Measurements from ENCODE around the gene SULT1E1. TPM values are rescaled to one million over a fixed set of nuclear protein-coding genes. Genes with fewer than 3 reads are reported as not detected.

The SULT1E1 gene
- total RNA-seq, 2 experiments from 2014 or later: not detected

GRCh38 chr4:69878250-69878649 lies 18.3 kb upstream of the SULT1E1 start:
- Histone ChIP-seq H3K27me3 (ENCODE audit: control insufficient read depth in 1 of 2, insufficient read depth in 2 of 2, low read length in 2 of 2) (no peaks in the 10 kb centered on the region), H3K4me3 (ENCODE audit: low read length) (no peak overlapping the region), H3K9me3 (ENCODE audit: control insufficient read depth in 1 of 2, insufficient read depth in 1 of 2, low read length in 2 of 2) (no peaks in the 10 kb centered on the region), H3K4me1 (ENCODE audit: insufficient read depth, low read length) (no peaks in the 10 kb centered on the region), H3K27ac (ENCODE audit: low read depth in 1 of 2, low read length in 2 of 2) (no peak overlapping the region), H3K36me3 (ENCODE audit: insufficient read depth, low read length) (no peaks in the 10 kb centered on the region)
- intact Hi-C loops (cut with DNase I, micrococcal nuclease): no loop called here
- TF ChIP-seq CTCF (IDR thresholded peaks at IDR 0.05): no peak
- POLR2A ChIA-PET: no interaction called here
- Mint-ChIP-seq H3K27me3 (peaks cover 4% of the 10 kb centered on the region), H3K27ac (no peak overlapping the region), H3K4me1 (ENCODE audit: low read depth) (no peaks in the 10 kb centered on the region), H3K9me3 (no peaks in the 10 kb centered on the region), H3K36me3 (ENCODE audit: low read depth) (no peaks in the 10 kb centered on the region), H3K4me3 (no peak overlapping the region)
- ATAC-seq (ENCODE audit: poor library complexity) (no peak), DNase-seq (no peak)
- CTCF ChIA-PET: no interaction called here

- no peak overlapping the region for H3K4me3 Mint-ChIP-seq
- peaks cover 4% of the 10 kb centered on the region for H3K27me3 Mint-ChIP-seq
- intact Hi-C loops (cut with DNase I, micrococcal nuclease): no loop called here
- ChIA-PET POLR2A (interaction anchor here (0.6 kb wide), 1 partner anchor 882 kb away, joined by 3 read pairs; no protein-coding TSS in a partner anchor), CTCF (no interaction called here)
- no peaks in the 10 kb centered on the region for H3K9me3 Mint-ChIP-seq
- no peaks in the 10 kb centered on the region for H3K36me3 ChIP-seq (ENCODE audit: insufficient read depth, low read length)
- no peak for ATAC-seq (ENCODE audit: poor library complexity)
- H3K27ac Mint-ChIP-seq: no peak overlapping the region
- no peaks in the 10 kb centered on the region for H3K27me3 ChIP-seq (ENCODE audit: control insufficient read depth in 1 of 2, insufficient read depth in 2 of 2, low read length in 2 of 2)
- no peaks in the 10 kb centered on the region for H3K4me1 ChIP-seq (ENCODE audit: insufficient read depth, low read length)
- no peaks in the 10 kb centered on the region for H3K4me1 Mint-ChIP-seq (ENCODE audit: low read depth)
- no peaks in the 10 kb centered on the region for H3K9me3 ChIP-seq (ENCODE audit: control insufficient read depth in 1 of 2, insufficient read depth in 1 of 2, low read length in 2 of 2)
- TF ChIP-seq CTCF (IDR thresholded peaks at IDR 0.05): no peak
- no peaks in the 10 kb centered on the region for H3K36me3 Mint-ChIP-seq (ENCODE audit: low read depth)
- DNase-seq: no peak
- H3K4me3 ChIP-seq (ENCODE audit: low read length): no peak overlapping the region
- no peak overlapping the region for H3K27ac ChIP-seq (ENCODE audit: low read depth in 1 of 2, low read length in 2 of 2)
Observed at GRCh38 chr4:69877453-69877852, 17.5 kb upstream of the SULT1E1 start.

- Histone ChIP-seq H3K27me3 (ENCODE audit: control insufficient read depth in 1 of 2, insufficient read depth in 2 of 2, low read length in 2 of 2) (no peaks in the 10 kb centered on the region), H3K27ac (ENCODE audit: low read depth in 1 of 2, low read length in 2 of 2) (no peak overlapping the region), H3K4me1 (ENCODE audit: insufficient read depth, low read length) (no peaks in the 10 kb centered on the region), H3K36me3 (ENCODE audit: insufficient read depth, low read length) (no peaks in the 10 kb centered on the region), H3K4me3 (ENCODE audit: low read length) (no peak overlapping the region), H3K9me3 (ENCODE audit: control insufficient read depth in 1 of 2, insufficient read depth in 1 of 2, low read length in 2 of 2) (no peaks in the 10 kb centered on the region)
- intact Hi-C loops (cut with DNase I, micrococcal nuclease): no loop called here
- H3K4me1 Mint-ChIP-seq (ENCODE audit: low read depth): no peaks in the 10 kb centered on the region
- ChIA-PET CTCF (no interaction called here), POLR2A (no interaction called here)
- no peaks in the 10 kb centered on the region for H3K9me3 Mint-ChIP-seq
- no peak for TF ChIP-seq CTCF (IDR thresholded peaks at IDR 0.05)
- no peaks in the 10 kb centered on the region for H3K36me3 Mint-ChIP-seq (ENCODE audit: low read depth)
- no peaks in the 10 kb centered on the region for H3K27me3 Mint-ChIP-seq
- ATAC-seq (ENCODE audit: poor library complexity) (no peak), DNase-seq (no peak)
- no peak overlapping the region for H3K27ac Mint-ChIP-seq
- no peak overlapping the region for H3K4me3 Mint-ChIP-seq
Observed at GRCh38 chr4:69876071-69876470, 16.1 kb upstream of the SULT1E1 start.

Measured in CD4-positive, alpha-beta T cell (primary cell).